ENCODE measurements around the gene POLR1A. TPM values are rescaled to one million over a fixed set of nuclear protein-coding genes. Genes with fewer than 3 reads are reported as not detected.

POLR1A gene
- total and polyA plus RNA-seq, 8 donors: 1.4 to 36.2 (median 5.5) TPM

- no peaks in the 10 kb centered on the region for H3K9me3 ChIP-seq
- no peak for TF ChIP-seq CTCF (IDR thresholded peaks at IDR 0.05)
- TF ChIP-seq EP300 (IDR thresholded peaks at IDR 0.05): no peak
- no peak for TF ChIP-seq POLR2AphosphoS5 (IDR thresholded peaks at IDR 0.05)
- TF ChIP-seq POLR2A (IDR thresholded peaks at IDR 0.05): no peak
- H3K27ac ChIP-seq: no peak overlapping the region
- WGBS, 5 donors: 95 to 100% (median 98%) methylated on average over 13 to 16 of the region's 16 CpGs
- intact Hi-C loops (cut with DNase I; ENCODE audit: low total_unique reads): no loop called here
- no peak for DNase-seq
- H3K4me1 ChIP-seq: peaks cover 0 to 13% (median 2%) of the 10 kb centered on the region in 4 donors
- H3K36me3 ChIP-seq: peaks cover 40 to 93% (median 75%) of the 10 kb centered on the region in 4 donors
- H3K27me3 ChIP-seq: no peaks in the 10 kb centered on the region
- H3K4me3 ChIP-seq: no peak overlapping the region
These were observed 53.0 kb downstream of the POLR1A start for GRCh38 chr2:86052676-86053075.

- DNase-seq: no peak
- H3K36me3 ChIP-seq: peaks cover 44 to 97% (median 79%) of the 10 kb centered on the region in 4 donors
- 88 to 93% (median 89%) methylated on average over 6 of the region's 6 CpGs for WGBS, 5 donors
- TF ChIP-seq POLR2A (IDR thresholded peaks at IDR 0.05) (no peak), EP300 (IDR thresholded peaks at IDR 0.05) (no peak), POLR2AphosphoS5 (IDR thresholded peaks at IDR 0.05) (no peak), CTCF (IDR thresholded peaks at IDR 0.05) (no peak)
- no peak overlapping the region for H3K27ac ChIP-seq
- peaks cover 0 to 13% (median 2%) of the 10 kb centered on the region in 4 donors for H3K4me1 ChIP-seq
- intact Hi-C loops (cut with DNase I; ENCODE audit: low total_unique reads): no loop called here
- H3K4me3 ChIP-seq: no peak overlapping the region
- H3K9me3 ChIP-seq: no peaks in the 10 kb centered on the region
- no peaks in the 10 kb centered on the region for H3K27me3 ChIP-seq
These were observed 53.4 kb downstream of the POLR1A start for GRCh38 chr2:86052265-86052664.

- Histone ChIP-seq H3K4me3 (no peak overlapping the region), H3K4me1 (peaks cover 0 to 13% (median 2%) of the 10 kb centered on the region in 4 donors), H3K36me3 (peaks cover 54 to 100% (median 90%) of the 10 kb centered on the region in 4 donors), H3K27ac (no peak overlapping the region), H3K27me3 (no peaks in the 10 kb centered on the region), H3K9me3 (no peaks in the 10 kb centered on the region)
- no peak for DNase-seq
- intact Hi-C loops (cut with DNase I; ENCODE audit: low total_unique reads): no loop called here
- WGBS, 5 donors: 92 to 97% (median 96%) methylated on average over 5 of the region's 5 CpGs
- TF ChIP-seq POLR2A (IDR thresholded peaks at IDR 0.05) (no peak), CTCF (IDR thresholded peaks at IDR 0.05) (no peak), EP300 (IDR thresholded peaks at IDR 0.05) (no peak), POLR2AphosphoS5 (IDR thresholded peaks at IDR 0.05) (no peak)
These were observed 55.4 kb downstream of the POLR1A start for GRCh38 chr2:86050301-86050700.

- Histone ChIP-seq H3K9me3 (no peaks in the 10 kb centered on the region), H3K36me3 (peaks cover 61 to 100% (median 95%) of the 10 kb centered on the region in 4 donors), H3K4me1 (peaks cover 0 to 13% (median 2%) of the 10 kb centered on the region in 4 donors), H3K27me3 (no peaks in the 10 kb centered on the region), H3K27ac (peak overlapping the region in 1 of 5 donors; percentile 47), H3K4me3 (no peak overlapping the region)
- DNase-seq: no peak
- WGBS, 5 donors: 91 to 100% (median 94%) methylated on average over 1 of the region's 1 CpG
- intact Hi-C loops (cut with DNase I; ENCODE audit: low total_unique reads): no loop called here
- no peak for TF ChIP-seq CTCF (IDR thresholded peaks at IDR 0.05)
- TF ChIP-seq POLR2A (IDR thresholded peaks at IDR 0.05): no peak
- no peak for TF ChIP-seq EP300 (IDR thresholded peaks at IDR 0.05)
- no peak for TF ChIP-seq POLR2AphosphoS5 (IDR thresholded peaks at IDR 0.05)
These were observed 56.2 kb downstream of the POLR1A start for GRCh38 chr2:86049529-86049928.
